IMR-90 (cell line): ENCODE results near the gene MYO9A. TPM values are rescaled to one million over a fixed set of nuclear protein-coding genes. Genes with fewer than 3 reads are reported as not detected.

Source experiments
- ATAC-seq: fragments of 200-7000 bp; cut with Tn5 transposase; 2 replicates; pipeline ENCODE4 v1.9.1; 2020; ENCODE audit warnings: low read depth, mild to moderate bottlenecking, moderate library complexity
- BruUV-seq: library from RNA; stranded (reverse); fragments of 400-500 nt; replicated peaks from 2 replicates; lab custom pipeline; 2021; lab: Mats Ljungman, UMichigan
- CTCF ChIA-PET: fragments of 300-600 bp; formaldehyde crosslinking; extraction: SDS; loops from one replicate; lab custom pipeline; 2021; ENCODE audit warnings: antibody characterized with exemption; lab: Yijun Ruan, JAX
- POLR2A ChIA-PET: fragments of 300-600 bp; sonication (Branson Sonifier 250); formaldehyde crosslinking; loops from one replicate; lab custom pipeline; 2022; ENCODE audit warnings: antibody characterized with exemption; ENCODE audit not compliant: unreplicated experiment; lab: Charles Lee
- DNase-seq: peaks from one replicate; pipeline ENCODE4 v3.0.0; 2013
- H2AFZ ChIP-seq: replicated peaks from 2 replicates; pipeline ENCODE3; 2013; ENCODE audit warnings: low read length, mild to moderate bottlenecking; ENCODE audit not compliant: poor library complexity
- H2AK5ac ChIP-seq: 2 replicates; pipeline ENCODE4 v1.6.1; 2013; ENCODE audit warnings: low read depth, low read length, inconsistent platforms
- H2AK9ac ChIP-seq: replicated peaks from 2 replicates; pipeline ENCODE3; 2013; ENCODE audit warnings: mild to moderate bottlenecking, low read depth, low read length, moderate library complexity; ENCODE audit not compliant: poor library complexity
- H2BK120ac ChIP-seq: 2 replicates; pipeline ENCODE4 v1.6.1; 2013; ENCODE audit warnings: low read depth, low read length, inconsistent platforms
- H2BK15ac ChIP-seq: 3 replicates; pipeline ENCODE4 v1.6.1; 2013; ENCODE audit warnings: low read depth, low read length, inconsistent platforms
- H2BK20ac ChIP-seq: 2 replicates; pipeline ENCODE4 v1.6.1; 2013; ENCODE audit warnings: low read depth, mild to moderate bottlenecking, inconsistent platforms, low read length, moderate library complexity
- H2BK5ac ChIP-seq: 2 replicates; pipeline ENCODE4 v1.6.1; 2013; ENCODE audit warnings: mild to moderate bottlenecking, low read depth, low read length, inconsistent platforms; ENCODE audit not compliant: poor library complexity, severe bottlenecking
- H3K14ac ChIP-seq: replicated peaks from 2 replicates; pipeline ENCODE4 v1.6.1; 2013; ENCODE audit warnings: low read depth, low read length, inconsistent platforms
- H3K18ac ChIP-seq: 2 replicates; pipeline ENCODE4 v1.6.1; 2013; ENCODE audit warnings: low read depth, low read length, control low read depth
- H3K23ac ChIP-seq: 2 replicates; pipeline ENCODE4 v1.6.1; 2013; ENCODE audit warnings: low read depth, low read length, inconsistent platforms
- H3K27ac ChIP-seq: 2 replicates; pipeline ENCODE4 v1.5.1; 2013; ENCODE audit warnings: mild to moderate bottlenecking, control low read depth, low read length; ENCODE audit not compliant: insufficient read depth
- H3K27me3 ChIP-seq: 2 replicates; pipeline ENCODE4 v1.6.1; 2013; ENCODE audit warnings: low read length; ENCODE audit not compliant: control insufficient read depth, insufficient read depth
- H3K36me3 ChIP-seq: 2 replicates; pipeline ENCODE4 v1.6.1; 2013; ENCODE audit warnings: low read length, mixed read lengths; ENCODE audit not compliant: control insufficient read depth, insufficient read depth
- H3K4ac ChIP-seq: 2 replicates; pipeline ENCODE4 v1.6.1; 2013; ENCODE audit warnings: low read depth, low read length, inconsistent platforms
- H3K4me1 ChIP-seq: 2 replicates; pipeline ENCODE4 v1.6.1; 2013; ENCODE audit warnings: low read length, mixed read lengths; ENCODE audit not compliant: control insufficient read depth, insufficient read depth
- H3K4me2 ChIP-seq: 2 replicates; pipeline ENCODE4 v1.6.1; 2013; ENCODE audit warnings: low read depth, mild to moderate bottlenecking, control low read depth, low read length, moderate library complexity
- H3K4me3 ChIP-seq: 2 replicates; pipeline ENCODE4 v1.5.1; 2013; ENCODE audit warnings: low read depth, mild to moderate bottlenecking, control low read depth, low read length, moderate library complexity; ENCODE audit not compliant: insufficient read depth
- H3K56ac ChIP-seq: 2 replicates; pipeline ENCODE4 v1.6.1; 2013; ENCODE audit warnings: low read length, inconsistent platforms; ENCODE audit not compliant: insufficient read depth; ENCODE audit errors: extremely low read depth
- H3K79me1 ChIP-seq, 2 experiments: 2 replicates each; pipeline ENCODE4 v1.6.1; 2013; ENCODE audit warnings: low read length in 2 of 2, inconsistent platforms in 1 of 2, low read depth in 1 of 2
- H3K9ac ChIP-seq: 2 replicates; pipeline ENCODE4 v1.6.1; 2013; ENCODE audit warnings: low read depth, low read length, control low read depth
- H3K9me1 ChIP-seq: 2 replicates; pipeline ENCODE4 v1.6.1; 2013; ENCODE audit warnings: low read length, inconsistent platforms; ENCODE audit not compliant: insufficient read depth
- H3K9me3 ChIP-seq: 2 replicates; pipeline ENCODE4 v1.6.1; 2013; ENCODE audit warnings: low read length; ENCODE audit not compliant: control insufficient read depth, insufficient read depth
- H4K20me1 ChIP-seq: 2 replicates; pipeline ENCODE4 v1.6.1; 2013; ENCODE audit warnings: low read length, inconsistent platforms; ENCODE audit not compliant: insufficient read depth
- H4K5ac ChIP-seq: 2 replicates; pipeline ENCODE4 v1.6.1; 2013; ENCODE audit warnings: mild to moderate bottlenecking, low read depth, low read length, control low read depth
- H4K8ac ChIP-seq, 2 experiments: 2 replicates each; pipeline ENCODE4 v1.6.1; 2013; ENCODE audit warnings: low read depth in 2 of 2, low read length in 2 of 2, control low read depth in 1 of 2, inconsistent platforms in 1 of 2
- H4K91ac ChIP-seq: 2 replicates; pipeline ENCODE4 v1.6.1; 2013; ENCODE audit warnings: low read depth, low read length, inconsistent platforms; ENCODE audit not compliant: insufficient read depth
- BHLHE40 ChIP-seq: fragments of 150-350 bp; IDR thresholded peaks from 2 replicates; pipeline ENCODE4 v1.6.1; 2016; ENCODE audit warnings: mild to moderate bottlenecking, low read depth, low read length
- CHD1 ChIP-seq: IDR thresholded peaks from 2 replicates; pipeline ENCODE4 v1.6.1; 2012; ENCODE audit warnings: low read depth, low read length, improper control_type of control experiment
- ELK1 ChIP-seq: fragments of 150-350 bp; IDR thresholded peaks from 2 replicates; pipeline ENCODE4 v1.6.1; 2016; ENCODE audit warnings: low read depth, mild to moderate bottlenecking, low read length, moderate library complexity, borderline replicate concordance
- FOS ChIP-seq: fragments of 150-350 bp; IDR thresholded peaks from 2 replicates; pipeline ENCODE4 v1.6.1; 2016; ENCODE audit warnings: low read depth, low read length
- MAZ ChIP-seq: IDR thresholded peaks from 2 replicates; pipeline ENCODE4 v1.6.1; 2012; ENCODE audit warnings: low read depth, mild to moderate bottlenecking, low read length, improper control_type of control experiment, moderate library complexity, borderline replicate concordance
- MXI1 ChIP-seq: IDR thresholded peaks from 2 replicates; pipeline ENCODE4 v1.6.1; 2012; ENCODE audit warnings: low read depth, mild to moderate bottlenecking, low read length, moderate library complexity, borderline replicate concordance
- NFE2L2 ChIP-seq: fragments of 150-350 bp; IDR thresholded peaks from 2 replicates; pipeline ENCODE4 v1.6.1; 2016; ENCODE audit warnings: low read depth, mild to moderate bottlenecking, low read length
- POLR2A ChIP-seq: IDR thresholded peaks from 2 replicates; pipeline ENCODE4 v1.6.1; 2012; ENCODE audit warnings: mild to moderate bottlenecking, low read depth, low read length
- RFX5 ChIP-seq: IDR thresholded peaks from 2 replicates; pipeline ENCODE4 v1.8.0; 2012; ENCODE audit warnings: low read depth, mild to moderate bottlenecking, low read length, moderate library complexity
- SMC3 ChIP-seq: fragments of 150-350 bp; IDR thresholded peaks from 2 replicates; pipeline ENCODE4 v1.6.1; 2016; ENCODE audit warnings: low read depth, mild to moderate bottlenecking, antibody characterized with exemption, low read length, moderate library complexity
- USF2 ChIP-seq: fragments of 150-350 bp; IDR thresholded peaks from 2 replicates; pipeline ENCODE4 v1.6.1; 2017; ENCODE audit warnings: mild to moderate bottlenecking, antibody characterized with exemption, low read length, low read depth
- whole genome bisulfite sequencing, 2 experiments: methylation state at CpG; one replicate each; pipeline versions ENCODE4 v1.1.5 to v1.1.7; 2013; ENCODE audit warnings: missing lambda C conversion rate in 2 of 2; ENCODE audit not compliant: insufficient read length in 1 of 2; ENCODE audit errors: extremely low coverage in 2 of 2; 5-methylcytosine and 5-hydroxymethylcytosine counted together
- dilution Hi-C: fragments of 300-500 bp; cut with HindIII; formaldehyde crosslinking; loops from one replicate; pipeline ENCODE4 v1.14.3; 2018; ENCODE audit warnings: low sequenced_read_pairs; ENCODE audit not compliant: unreplicated experiment
- in situ Hi-C: fragments of 300-500 bp; cut with MboI; formaldehyde crosslinking; loops from 3 replicates; pipeline ENCODE4 v1.14.3; 2019; ENCODE audit warnings: low sequenced_read_pairs, inconsistent platforms, mixed read lengths
- intact Hi-C: fragments of 100-400 bp; cut with micrococcal nuclease; formaldehyde crosslinking; loops from 2 replicates; pipeline ENCODE4 v1.10.0; 2022
- polyA plus RNA-seq, 3 experiments: library from polyadenylated mRNA; depleted of rRNA; stranded (reverse); fragments of >200 nt; gene quantifications; 2 replicates each; pipeline ENCODE4 v1.2.3, GENCODE V29; 2012; ENCODE audit warnings: low replicate concordance in 1 of 3
- total RNA-seq: library from RNA; depleted of rRNA; stranded (reverse); fragments of >200 nt; gene quantifications from 2 replicates; pipeline ENCODE4 v1.2.3, GENCODE V29; 2012

MYO9A gene
- total and polyA plus RNA-seq, 2 of the 4 experiments (the other 2 are of a cell fraction) = 6.0 to 49.5 TPM

- Histone ChIP-seq H3K4ac (no peak overlapping the region), H3K18ac (no peak overlapping the region), H4K8ac (no peak overlapping the region), H3K9ac (no peak overlapping the region), H3K36me3 (no peaks in the 10 kb centered on the region), H3K27me3 (no peaks in the 10 kb centered on the region), H2BK120ac (no peak overlapping the region), H3K14ac (no peak overlapping the region), H3K27ac (no peak overlapping the region), H2AFZ (no peak overlapping the region), H2BK20ac (no peak overlapping the region), H4K5ac (no peak overlapping the region), H3K4me3 (no peak overlapping the region), H3K4me1 (no peaks in the 10 kb centered on the region), H4K20me1 (no peaks in the 10 kb centered on the region), H3K56ac (no peak overlapping the region), H2BK5ac (no peak overlapping the region), H2AK5ac (no peak overlapping the region), H4K91ac (no peak overlapping the region), H3K4me2 (no peak overlapping the region), H3K9me3 (no peaks in the 10 kb centered on the region), H3K9me1 (no peaks in the 10 kb centered on the region), H3K79me1 (no peaks in the 10 kb centered on the region), H2BK15ac (no peak overlapping the region), H3K23ac (no peak overlapping the region), H2AK9ac (no peak overlapping the region)
- in situ Hi-C loops (no loop called here), intact Hi-C loops (no loop called here), dilution Hi-C loops (no loop called here)
- ChIA-PET CTCF (interaction anchor here (1.5 kb wide), 1 partner anchor 8 kb away, joined by 4 read pairs; no protein-coding TSS in a partner anchor), POLR2A (no interaction called here)
- DNase-seq (no peak), ATAC-seq (no peak)
- no TSS peak for BruUV-seq
- TF ChIP-seq USF2 = no peak
- TF ChIP-seq MAZ = no peak
- TF ChIP-seq RFX5 = no peak
- no peak for TF ChIP-seq BHLHE40
- no peak for TF ChIP-seq NFE2L2
- TF ChIP-seq SMC3 = no peak
- no peak for TF ChIP-seq POLR2A
- no peak for TF ChIP-seq FOS
- no peak for TF ChIP-seq ELK1
- TF ChIP-seq CHD1 = no peak
- TF ChIP-seq MXI1 = no peak
- whole genome bisulfite sequencing, 2 experiments = no CpG with 5 or more reads among the region's 2 CpGs
These were observed 29.5 kb upstream of the MYO9A start for GRCh38 chr15:72147418-72147817.
